Right lobe of liver (tissue), 6 donors: Measurements from ENCODE around the gene ARMCX2. TPM values are rescaled to one million over a fixed set of nuclear protein-coding genes. Genes with fewer than 3 reads are reported as not detected.

Source experiments
- ATAC-seq, 4 donors: fragments of 200-7000 bp; cut with Tn5 transposase; one replicate each; pipeline ENCODE4 v1.9.1; 2020; ENCODE audit warnings: mild to moderate bottlenecking in 4 of 4, moderate library complexity in 4 of 4
- DNase-seq, 3 donors: peaks; one replicate each; pipeline ENCODE4 v3.0.0-alpha.2; 2020
- H3K27ac ChIP-seq, 3 donors: fragments of 200-600 bp; one replicate each; pipeline ENCODE4 v1.8.0; 2022
- H3K27me3 ChIP-seq, 2 donors: fragments of 200-600 bp; one replicate each; pipeline ENCODE4 v1.8.0; 2022
- H3K36me3 ChIP-seq, 4 donors: fragments of 200-600 bp; sonication (generic) in 1 of 4; one replicate each; pipeline versions ENCODE4 v1.5.1 to v1.8.0; 2017 to 2022; ENCODE audit warnings: control low read depth in 1 of 4
- H3K4me1 ChIP-seq, 4 donors: fragments of 200-600 bp; sonication (generic) in 1 of 4; one replicate each; pipeline versions ENCODE4 v1.5.1 to v1.8.0; 2017 to 2022; ENCODE audit warnings: control low read depth in 1 of 4
- H3K4me3 ChIP-seq, 3 donors: fragments of 200-600 bp; one replicate each; pipeline ENCODE4 v1.8.0; 2022
- H3K9me3 ChIP-seq, 4 donors: fragments of 200-600 bp; sonication (generic) in 1 of 4; one replicate each; pipeline versions ENCODE4 v1.5.1 to v1.8.0; 2017 to 2022; ENCODE audit warnings: control low read depth in 1 of 4
- POLR2A ChIP-seq: fragments of 450-650 bp; IDR thresholded peaks from one replicate; pipeline ENCODE4 v1.6.1; 2017; ENCODE audit warnings: antibody characterized with exemption, mild to moderate bottlenecking
- WGBS: methylation state at CpG from one replicate; pipeline ENCODE4 v1.1.6; 2018; ENCODE audit warnings: low coverage, low lambda C conversion rate; ENCODE audit not compliant: insufficient coverage; ENCODE audit errors: missing lambda C conversion rate; 5-methylcytosine and 5-hydroxymethylcytosine counted together
- intact Hi-C, 2 donors: fragments of 100-400 bp; cut with DNase I; formaldehyde crosslinking; loops; one replicate each; pipeline versions ENCODE4 v1.11.2 to v1.14.1; 2022
- total RNA-seq, 6 experiments: library from RNA; depleted of rRNA in 2 of 6; stranded (reverse); fragments of >200 nt in 2 of 6; fragmentation: NEBNext Ultra II Directional in 3 of 6; extraction: Animal tissue kit (Norgen Biotek cat#: 25700) in 3 of 6; gene quantifications; one replicate each; pipeline versions ENCODE4 v1.1.0 to v1.2.4, GENCODE V29; 2016 to 2023
- TF ChIP-seq, protein P1 (sequence below), 4 donors: fragments of 200-600 bp in 3 of 4; fragments of 450-650 bp in 1 of 4; IDR thresholded peaks; one replicate each; pipeline versions ENCODE4 v1.5.1 to v1.8.0; 2016 to 2022; ENCODE audit warnings: antibody characterized with exemption in 4 of 4, mild to moderate bottlenecking in 2 of 4
- donor health status: DM: no; HTN: yes; CAD: no.
- donor health status: DM: no; HTN: no; CAD: no.
- donor health status: DM: no; HTN: no; CAD: no.
- donor health status: DM: no; HTN: yes; CAD: no.
- donor health status: DM: no; HTN: yes; CAD: no.

Gene ARMCX2
- total RNA-seq, 6 experiments from 2014 or later: 0.98 to 5.0 (median 3.6) TPM

DNA sequence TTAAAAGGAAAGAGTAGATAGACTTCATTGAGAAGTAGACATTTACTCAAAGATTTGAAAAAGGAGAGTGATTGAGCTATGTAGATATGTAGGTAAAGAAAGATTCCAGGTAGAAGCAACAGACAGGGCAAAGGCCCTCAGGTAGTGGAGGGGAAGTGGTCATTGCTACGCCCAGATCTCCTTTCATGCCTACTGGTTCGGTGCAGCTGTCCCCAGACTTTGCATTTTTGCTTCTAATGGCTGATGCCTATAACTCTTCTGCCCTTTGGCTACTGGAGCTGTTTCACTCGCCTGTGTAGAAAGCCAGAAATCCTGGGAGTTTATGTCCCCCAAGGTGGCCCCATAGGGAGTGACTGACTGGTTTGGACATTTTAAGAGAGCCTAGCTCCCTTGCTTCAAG lies 16.9 kb upstream of the ARMCX2 start:
- WGBS: 19% methylated on average over 2 of the region's 3 CpGs
- H3K4me3 ChIP-seq: no peak overlapping the region
- no peak for DNase-seq
- TF ChIP-seq, protein P1, sequence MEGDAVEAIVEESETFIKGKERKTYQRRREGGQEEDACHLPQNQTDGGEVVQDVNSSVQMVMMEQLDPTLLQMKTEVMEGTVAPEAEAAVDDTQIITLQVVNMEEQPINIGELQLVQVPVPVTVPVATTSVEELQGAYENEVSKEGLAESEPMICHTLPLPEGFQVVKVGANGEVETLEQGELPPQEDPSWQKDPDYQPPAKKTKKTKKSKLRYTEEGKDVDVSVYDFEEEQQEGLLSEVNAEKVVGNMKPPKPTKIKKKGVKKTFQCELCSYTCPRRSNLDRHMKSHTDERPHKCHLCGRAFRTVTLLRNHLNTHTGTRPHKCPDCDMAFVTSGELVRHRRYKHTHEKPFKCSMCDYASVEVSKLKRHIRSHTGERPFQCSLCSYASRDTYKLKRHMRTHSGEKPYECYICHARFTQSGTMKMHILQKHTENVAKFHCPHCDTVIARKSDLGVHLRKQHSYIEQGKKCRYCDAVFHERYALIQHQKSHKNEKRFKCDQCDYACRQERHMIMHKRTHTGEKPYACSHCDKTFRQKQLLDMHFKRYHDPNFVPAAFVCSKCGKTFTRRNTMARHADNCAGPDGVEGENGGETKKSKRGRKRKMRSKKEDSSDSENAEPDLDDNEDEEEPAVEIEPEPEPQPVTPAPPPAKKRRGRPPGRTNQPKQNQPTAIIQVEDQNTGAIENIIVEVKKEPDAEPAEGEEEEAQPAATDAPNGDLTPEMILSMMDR (IDR thresholded peaks at IDR 0.05): no peak
- no peak for TF ChIP-seq POLR2A
- no peaks in the 10 kb centered on the region for H3K36me3 ChIP-seq
- ATAC-seq: no peak
- H3K27me3 ChIP-seq: peaks cover 0 to 9% of the 10 kb centered on the region in 2 donors
- H3K9me3 ChIP-seq: no peaks in the 10 kb centered on the region
- no peak overlapping the region for H3K27ac ChIP-seq
- intact Hi-C loops: no loop called here
- H3K4me1 ChIP-seq: no peaks in the 10 kb centered on the region

DNA sequence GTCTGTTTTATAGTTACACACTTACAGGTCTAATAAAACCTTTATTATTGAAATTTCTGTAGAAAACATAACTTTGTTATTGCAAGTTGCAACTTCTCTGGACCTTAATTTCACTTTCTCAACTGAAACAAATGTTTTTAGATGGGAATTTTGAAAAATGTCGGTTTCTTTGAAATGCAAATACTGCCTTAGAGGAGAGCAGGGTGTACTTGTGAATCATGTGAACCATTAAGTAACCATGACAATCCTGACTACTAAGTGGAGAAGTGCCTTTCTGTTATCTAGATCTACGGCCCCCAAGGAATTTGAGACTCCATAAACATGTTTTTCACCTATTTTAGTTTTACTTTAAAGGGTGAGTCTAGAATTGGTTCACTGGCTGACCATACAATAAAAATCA lies 8.5 kb upstream of the ARMCX2 start:
- no peak overlapping the region for H3K27ac ChIP-seq
- no peak for TF ChIP-seq POLR2A
- TF ChIP-seq, protein P1 (IDR thresholded peaks at IDR 0.05): no peak
- H3K27me3 ChIP-seq: peaks cover 0 to 4% of the 10 kb centered on the region in 2 donors
- intact Hi-C loops: no loop called here
- 24% methylated on average over 2 of the region's 2 CpGs for WGBS
- no peaks in the 10 kb centered on the region for H3K9me3 ChIP-seq
- no peak for DNase-seq
- no peaks in the 10 kb centered on the region for H3K36me3 ChIP-seq
- no peak overlapping the region for H3K4me3 ChIP-seq
- ATAC-seq: no peak
- no peaks in the 10 kb centered on the region for H3K4me1 ChIP-seq

DNA sequence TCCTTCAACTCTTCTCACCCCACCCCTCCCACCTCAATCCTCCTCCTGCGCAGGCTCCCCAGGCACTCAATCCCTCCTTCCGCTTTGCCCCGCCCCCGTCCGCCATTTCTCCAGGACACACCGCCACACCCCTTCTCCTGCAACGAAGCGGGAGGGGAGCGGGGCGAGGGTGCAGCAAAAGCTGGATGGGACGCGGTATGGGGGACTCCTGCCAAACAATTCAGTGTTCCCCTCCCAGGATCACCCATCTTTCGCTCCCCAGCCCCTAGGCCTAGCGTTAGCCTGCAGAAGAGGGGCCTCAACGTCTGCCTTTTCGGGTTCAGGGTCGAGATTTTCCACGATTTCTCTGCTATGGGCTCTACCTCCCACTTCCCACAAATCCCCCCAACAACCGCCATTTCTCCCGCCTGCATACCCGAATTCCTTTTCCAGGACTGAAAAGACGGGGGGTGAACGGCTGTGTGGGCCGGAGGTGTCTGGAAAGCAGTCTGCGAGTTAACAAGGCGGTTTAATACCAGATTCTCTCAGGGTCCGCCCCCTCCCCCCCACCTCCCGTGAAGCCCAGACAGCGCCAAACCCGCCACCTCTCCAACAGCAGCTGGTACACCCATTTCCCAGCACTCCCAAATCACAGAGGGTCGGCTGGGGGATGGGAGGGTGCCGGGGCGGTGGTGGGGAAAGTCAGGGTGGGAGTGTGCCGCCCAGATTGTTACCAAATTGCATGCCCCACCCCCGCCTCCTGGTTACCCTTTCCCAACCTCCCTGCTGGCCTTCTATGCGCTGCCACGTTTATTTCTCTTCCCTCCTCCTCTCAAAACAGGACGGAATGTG lies 774 bp downstream of the ARMCX2 start:
- 24% methylated on average over 32 of the region's 38 CpGs for WGBS
- intact Hi-C loops: no loop called here
- DNase-seq (peak; percentile 55 to 65 (median 58)), ATAC-seq (peak; percentile 75 to 86 (median 78))
- Histone ChIP-seq H3K27me3 (no peaks in the 10 kb centered on the region), H3K4me1 (no peaks in the 10 kb centered on the region), H3K9me3 (no peaks in the 10 kb centered on the region), H3K36me3 (no peaks in the 10 kb centered on the region), H3K4me3 (peak overlapping the region; percentile 28 to 51 (median 44)), H3K27ac (peak overlapping the region in 2 of 3 donors; percentile 11 to 18)
- no peak for TF ChIP-seq POLR2A
- TF ChIP-seq, protein P1 (IDR thresholded peaks at IDR 0.05): no peak

DNA sequence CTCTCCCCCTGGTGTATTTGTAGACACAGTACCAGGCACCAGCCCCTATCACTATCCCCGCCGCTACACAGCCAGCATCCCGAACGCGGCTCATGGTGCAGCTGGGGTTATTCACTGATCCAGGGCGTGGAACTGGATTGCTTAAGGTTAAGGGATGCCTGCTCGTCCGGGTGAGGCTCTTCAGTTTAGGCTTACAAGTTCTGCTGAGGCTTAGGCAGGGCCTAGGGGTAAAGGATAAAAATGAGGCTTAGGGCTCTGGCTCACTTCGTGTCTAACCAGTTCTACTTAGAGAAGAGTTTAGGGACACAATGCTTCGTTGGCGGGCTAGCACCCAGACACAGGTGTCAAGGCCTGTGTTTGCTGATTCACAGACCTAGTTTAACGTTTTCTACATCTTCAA lies 2.2 kb downstream of the ARMCX2 start:
- 72% methylated on average over 5 of the region's 12 CpGs for WGBS
- DNase-seq (no peak), ATAC-seq (no peak)
- Histone ChIP-seq H3K4me1 (no peaks in the 10 kb centered on the region), H3K27me3 (no peaks in the 10 kb centered on the region), H3K36me3 (no peaks in the 10 kb centered on the region), H3K4me3 (no peak overlapping the region), H3K27ac (no peak overlapping the region), H3K9me3 (no peaks in the 10 kb centered on the region)
- TF ChIP-seq, protein P1 (IDR thresholded peaks at IDR 0.05): no peak
- intact Hi-C loops: no loop called here
